Omental fat pad (tissue), 4 donors: ENCODE data around the gene ZFYVE26. TPM values are rescaled to one million over a fixed set of nuclear protein-coding genes. Genes with fewer than 3 reads are reported as not detected.

Experiments used
- ATAC-seq: fragments of 150-250 bp; one replicate; pipeline ENCODE4 v1.9.1; 2016; ENCODE audit warnings: mild to moderate bottlenecking, moderate library complexity; ENCODE audit not compliant: low FRiP score
- DNase-seq: peaks from one replicate; pipeline ENCODE4 v3.0.0-alpha.2; 2019; ENCODE audit warnings: low spot score
- total RNA-seq, 4 donors: library from RNA; depleted of rRNA; stranded (reverse); fragments of >200 nt; gene quantifications; one replicate each; pipeline ENCODE4 v1.1.0, GENCODE V29; 2016
- TF ChIP-seq, protein P1 (sequence below), 3 donors: fragments of 450-650 bp; IDR thresholded peaks; one replicate each; pipeline ENCODE4 v1.5.1; 2016 to 2017; ENCODE audit warnings: antibody characterized with exemption in 3 of 3, mild to moderate bottlenecking in 3 of 3, moderate library complexity in 2 of 3

ZFYVE26 gene
- total RNA-seq, 4 donors from 2014 or later: 24.1 to 33.7 (median 25.0) TPM

DNA sequence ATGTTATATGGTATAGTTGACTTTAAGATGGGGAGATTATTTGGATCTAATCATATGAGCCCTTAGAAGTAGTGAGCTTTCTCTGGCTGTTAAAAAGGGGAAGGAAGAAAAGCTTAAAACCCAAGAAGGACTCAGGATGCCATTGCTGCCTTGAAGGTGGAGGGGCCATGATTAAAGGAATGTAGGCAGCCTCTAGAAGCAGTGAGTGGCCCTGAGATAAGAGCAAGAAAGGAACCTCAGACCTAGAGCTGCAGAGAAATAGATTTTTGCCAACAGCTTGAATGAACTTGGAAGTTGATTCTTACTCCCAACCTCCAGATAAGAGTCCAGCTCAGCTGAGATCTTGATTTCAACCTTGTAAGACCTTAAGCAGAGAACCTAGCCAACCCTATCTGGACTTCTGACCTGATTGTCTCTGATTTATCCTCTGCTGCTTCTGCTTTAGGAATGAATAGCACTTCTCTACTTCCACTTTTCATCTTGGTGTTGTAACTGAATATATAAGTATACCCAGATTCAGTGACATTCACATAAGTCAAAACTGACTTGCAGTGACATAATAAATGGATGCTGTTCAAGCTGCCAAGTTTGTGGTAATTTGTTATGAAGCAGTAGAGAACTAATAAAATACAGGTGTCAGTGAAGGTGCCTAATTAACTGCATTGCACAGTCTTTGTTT, 36.7 kb upstream of the ZFYVE26 start:
- TF ChIP-seq, protein P1, sequence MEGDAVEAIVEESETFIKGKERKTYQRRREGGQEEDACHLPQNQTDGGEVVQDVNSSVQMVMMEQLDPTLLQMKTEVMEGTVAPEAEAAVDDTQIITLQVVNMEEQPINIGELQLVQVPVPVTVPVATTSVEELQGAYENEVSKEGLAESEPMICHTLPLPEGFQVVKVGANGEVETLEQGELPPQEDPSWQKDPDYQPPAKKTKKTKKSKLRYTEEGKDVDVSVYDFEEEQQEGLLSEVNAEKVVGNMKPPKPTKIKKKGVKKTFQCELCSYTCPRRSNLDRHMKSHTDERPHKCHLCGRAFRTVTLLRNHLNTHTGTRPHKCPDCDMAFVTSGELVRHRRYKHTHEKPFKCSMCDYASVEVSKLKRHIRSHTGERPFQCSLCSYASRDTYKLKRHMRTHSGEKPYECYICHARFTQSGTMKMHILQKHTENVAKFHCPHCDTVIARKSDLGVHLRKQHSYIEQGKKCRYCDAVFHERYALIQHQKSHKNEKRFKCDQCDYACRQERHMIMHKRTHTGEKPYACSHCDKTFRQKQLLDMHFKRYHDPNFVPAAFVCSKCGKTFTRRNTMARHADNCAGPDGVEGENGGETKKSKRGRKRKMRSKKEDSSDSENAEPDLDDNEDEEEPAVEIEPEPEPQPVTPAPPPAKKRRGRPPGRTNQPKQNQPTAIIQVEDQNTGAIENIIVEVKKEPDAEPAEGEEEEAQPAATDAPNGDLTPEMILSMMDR (IDR thresholded peaks at IDR 0.05): no peak
- no peak for DNase-seq
- no peak for ATAC-seq

DNA sequence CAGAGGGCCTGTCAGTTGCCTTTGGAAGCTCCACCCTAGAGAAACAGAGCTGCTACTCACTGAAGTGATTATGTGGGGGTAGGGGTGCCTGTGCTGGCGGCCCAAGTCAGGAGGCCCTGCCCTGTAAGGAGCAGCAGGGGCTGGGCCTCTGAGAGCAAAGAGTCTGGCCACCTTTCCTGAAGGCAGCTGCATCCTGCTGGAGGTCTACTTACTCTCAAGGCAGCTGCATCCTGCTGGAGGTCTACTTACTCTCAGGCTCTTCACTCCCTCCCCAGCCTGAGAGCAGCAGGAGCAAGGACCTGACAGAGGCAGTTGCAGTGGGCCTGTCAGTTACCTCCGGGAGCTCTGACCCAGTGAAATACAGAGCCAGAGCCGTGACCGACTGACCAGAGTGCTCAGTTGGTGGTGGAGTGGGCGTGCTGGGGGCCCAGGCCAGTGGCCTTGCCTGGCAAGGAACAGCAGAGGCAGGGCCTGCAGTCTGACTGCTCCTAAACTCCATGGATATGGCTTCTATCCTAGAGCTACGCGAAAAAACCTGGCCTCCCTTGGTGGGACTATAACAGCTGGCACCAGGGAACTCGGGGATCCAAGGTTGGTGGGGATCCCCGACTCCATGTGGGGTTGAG, 35.5 kb upstream of the ZFYVE26 start:
- ATAC-seq (no peak), DNase-seq (no peak)
- TF ChIP-seq, protein P1 (IDR thresholded peaks at IDR 0.05): no peak

DNA sequence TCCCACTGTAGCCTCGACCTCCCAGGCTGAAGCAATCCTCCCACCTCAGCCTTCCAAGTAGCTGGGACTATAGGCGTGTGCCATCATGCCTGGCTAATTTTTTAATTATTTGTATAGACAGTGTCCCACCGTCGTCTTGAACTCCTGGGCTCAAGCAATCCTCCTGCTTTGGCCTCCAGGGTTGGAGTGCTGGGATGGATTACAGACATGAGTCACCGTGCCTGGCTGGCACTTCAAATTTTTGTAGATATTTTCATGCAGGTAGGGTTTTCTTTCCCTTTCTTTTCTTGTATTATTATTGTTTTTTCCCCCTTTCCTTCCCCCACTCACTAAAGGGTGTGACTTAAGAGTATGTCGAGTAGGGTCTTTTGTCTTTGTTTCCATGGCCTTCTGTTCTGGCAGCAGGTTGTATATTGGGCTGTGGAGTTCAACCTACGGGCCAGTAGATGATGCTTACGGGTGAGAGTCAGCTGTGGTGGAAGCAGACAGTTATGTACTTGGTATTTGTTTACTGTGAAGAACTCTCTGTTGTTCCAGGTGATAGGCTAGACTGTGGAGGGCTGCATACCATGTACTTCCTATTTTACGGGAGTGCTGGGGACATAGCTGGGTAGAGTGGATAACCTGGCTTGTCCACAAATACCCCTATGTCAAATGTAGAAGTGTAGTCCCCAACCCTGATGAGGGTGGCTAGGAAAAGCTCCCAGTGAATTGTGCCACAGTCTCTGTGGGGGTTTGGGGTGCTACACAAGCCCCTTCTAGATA, 33.9 kb upstream of the ZFYVE26 start:
- DNase-seq: no peak
- ATAC-seq: no peak
- TF ChIP-seq, protein P1 (IDR thresholded peaks at IDR 0.05): no peak

DNA sequence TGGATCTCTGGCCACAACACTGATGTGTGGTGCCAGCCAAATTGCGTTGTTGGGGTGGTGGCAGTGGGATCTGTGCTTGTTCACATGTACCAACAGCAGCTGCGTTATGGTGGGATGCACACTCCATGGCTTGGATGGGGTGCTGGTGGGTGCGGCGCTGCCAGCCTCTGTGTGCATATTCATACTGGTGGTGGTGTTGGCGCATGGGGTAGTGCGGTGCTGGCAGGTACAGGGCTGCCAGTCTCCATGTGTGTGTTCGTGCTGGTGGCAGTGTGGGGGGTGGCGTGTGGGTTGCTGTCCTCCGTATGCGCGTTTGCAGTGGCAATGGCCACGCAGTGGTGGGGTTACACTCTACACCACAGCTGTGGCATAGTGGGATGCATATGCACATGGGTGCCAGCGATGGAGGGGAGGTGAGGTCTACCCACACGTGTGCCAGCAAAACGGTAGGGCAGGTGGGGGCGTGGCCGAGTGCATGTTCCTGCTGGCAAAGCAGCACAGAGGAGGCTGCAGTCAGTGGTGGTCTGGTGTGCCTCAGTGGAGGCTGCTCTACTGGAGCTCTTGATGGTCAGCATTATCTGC, 29.7 kb upstream of the ZFYVE26 start:
- DNase-seq: no peak
- ATAC-seq: no peak
- TF ChIP-seq, protein P1 (IDR thresholded peaks at IDR 0.05): no peak

DNA sequence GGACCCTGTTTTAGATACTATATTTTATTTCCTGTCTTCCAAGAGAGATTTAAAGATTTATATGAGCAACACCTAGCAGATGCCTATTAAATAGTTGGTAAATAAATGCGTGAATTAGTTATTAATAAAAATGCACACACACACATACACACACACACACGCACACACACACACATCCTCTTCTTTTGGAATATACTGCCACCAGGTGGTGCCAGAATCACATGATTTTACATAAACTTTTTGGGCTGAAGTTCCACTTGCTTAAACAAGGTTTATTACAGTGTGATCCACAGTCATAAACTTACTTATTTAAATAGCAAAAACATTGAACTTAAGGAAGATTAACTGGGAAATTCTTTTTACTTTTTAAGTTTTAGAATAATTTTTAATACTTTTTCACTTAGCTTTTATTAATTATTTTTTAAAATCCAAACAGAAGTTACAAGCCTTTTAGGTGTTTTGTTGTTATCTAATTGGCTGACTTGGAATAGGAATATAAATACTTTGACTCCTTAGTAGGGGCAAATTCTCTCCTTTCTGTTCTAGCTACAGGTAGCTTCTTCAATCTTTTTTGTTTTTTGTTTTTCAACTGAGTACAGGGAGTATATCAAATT, 20.7 kb upstream of the ZFYVE26 start:
- DNase-seq: peak; percentile 51
- no peak for ATAC-seq
- TF ChIP-seq, protein P1 (IDR thresholded peaks at IDR 0.05): peak in 1 of 3 donors; percentile 53

DNA sequence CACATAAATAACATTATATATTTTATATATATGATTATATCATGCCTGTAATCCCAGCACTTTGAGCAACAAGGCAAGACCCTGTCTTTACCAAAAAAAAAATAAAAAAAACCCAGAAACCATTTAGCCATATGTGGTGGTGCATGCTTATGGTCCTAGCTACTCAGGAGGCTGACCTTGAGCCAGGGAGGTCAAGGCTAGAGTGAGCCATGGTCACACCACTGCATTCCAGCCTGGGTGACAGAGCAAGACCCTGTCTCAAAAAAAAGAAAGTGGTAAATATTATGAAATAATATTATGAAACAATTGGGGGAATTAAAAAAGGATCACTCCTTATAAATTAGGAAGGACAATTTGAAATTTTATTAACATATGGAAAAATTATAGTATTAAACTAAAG, 19.2 kb upstream of the ZFYVE26 start:
- DNase-seq: no peak
- ATAC-seq: no peak
- TF ChIP-seq, protein P1 (IDR thresholded peaks at IDR 0.05): no peak
